ENCODE results near the gene USP32. TPM values are rescaled to one million over a fixed set of nuclear protein-coding genes. Genes with fewer than 3 reads are reported as not detected.

Gene USP32
- total and polyA plus RNA-seq, 4 donors = 11.6 to 103 (median 42.9) TPM

GRCh38 chr17:60297760-60298401 lies 94.1 kb downstream of the USP32 start:
- TF ChIP-seq RXRA (IDR thresholded peaks at IDR 0.05) (no peak), YY1 (IDR thresholded peaks at IDR 0.05) (no peak), FOXA2 (IDR thresholded peaks at IDR 0.05) (no peak), JUND (IDR thresholded peaks at IDR 0.05) (no peak), TAF1 (conservative IDR thresholded peaks at IDR 0.05) (no peak), GABPA (IDR thresholded peaks at IDR 0.05 in 1 of 2, conservative IDR thresholded peaks at IDR 0.05 in 1 of 2) (no peak), ZBTB33 (IDR thresholded peaks at IDR 0.05) (no peak), CTCF (IDR thresholded peaks at IDR 0.05; ENCODE audit: low read depth, low read length, missing input control) (no peak), SP1 (IDR thresholded peaks at IDR 0.05) (no peak), ATF3 (IDR thresholded peaks at IDR 0.05) (no peak)
- TF ChIP-seq, protein P1, sequence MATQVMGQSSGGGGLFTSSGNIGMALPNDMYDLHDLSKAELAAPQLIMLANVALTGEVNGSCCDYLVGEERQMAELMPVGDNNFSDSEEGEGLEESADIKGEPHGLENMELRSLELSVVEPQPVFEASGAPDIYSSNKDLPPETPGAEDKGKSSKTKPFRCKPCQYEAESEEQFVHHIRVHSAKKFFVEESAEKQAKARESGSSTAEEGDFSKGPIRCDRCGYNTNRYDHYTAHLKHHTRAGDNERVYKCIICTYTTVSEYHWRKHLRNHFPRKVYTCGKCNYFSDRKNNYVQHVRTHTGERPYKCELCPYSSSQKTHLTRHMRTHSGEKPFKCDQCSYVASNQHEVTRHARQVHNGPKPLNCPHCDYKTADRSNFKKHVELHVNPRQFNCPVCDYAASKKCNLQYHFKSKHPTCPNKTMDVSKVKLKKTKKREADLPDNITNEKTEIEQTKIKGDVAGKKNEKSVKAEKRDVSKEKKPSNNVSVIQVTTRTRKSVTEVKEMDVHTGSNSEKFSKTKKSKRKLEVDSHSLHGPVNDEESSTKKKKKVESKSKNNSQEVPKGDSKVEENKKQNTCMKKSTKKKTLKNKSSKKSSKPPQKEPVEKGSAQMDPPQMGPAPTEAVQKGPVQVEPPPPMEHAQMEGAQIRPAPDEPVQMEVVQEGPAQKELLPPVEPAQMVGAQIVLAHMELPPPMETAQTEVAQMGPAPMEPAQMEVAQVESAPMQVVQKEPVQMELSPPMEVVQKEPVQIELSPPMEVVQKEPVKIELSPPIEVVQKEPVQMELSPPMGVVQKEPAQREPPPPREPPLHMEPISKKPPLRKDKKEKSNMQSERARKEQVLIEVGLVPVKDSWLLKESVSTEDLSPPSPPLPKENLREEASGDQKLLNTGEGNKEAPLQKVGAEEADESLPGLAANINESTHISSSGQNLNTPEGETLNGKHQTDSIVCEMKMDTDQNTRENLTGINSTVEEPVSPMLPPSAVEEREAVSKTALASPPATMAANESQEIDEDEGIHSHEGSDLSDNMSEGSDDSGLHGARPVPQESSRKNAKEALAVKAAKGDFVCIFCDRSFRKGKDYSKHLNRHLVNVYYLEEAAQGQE (IDR thresholded peaks at IDR 0.05) = no peak
- Histone ChIP-seq H3K9ac (ENCODE audit: low read depth in 1 of 2, low read length in 2 of 2) (no peak overlapping the region), H3K27me3 (ENCODE audit: control insufficient read depth in 4 of 4, insufficient read depth in 4 of 4, low read length in 3 of 4) (no peaks in the 10 kb centered on the region), H3K36me3 (ENCODE audit: control insufficient read depth in 4 of 4, insufficient read depth in 3 of 4, low read depth in 1 of 4, low read length in 3 of 4) (no peaks in the 10 kb centered on the region), H3K27ac (ENCODE audit: low read depth in 1 of 2, low read length in 2 of 2) (no peak overlapping the region), H3K4me3 (ENCODE audit: low read depth in 1 of 3, low read length in 3 of 3) (no peak overlapping the region), H3K4me1 (ENCODE audit: control insufficient read depth in 4 of 4, insufficient read depth in 4 of 4, low read length in 3 of 4) (peaks cover 3 to 7% (median 5%) of the 10 kb centered on the region in 4 donors), H3K9me3 (ENCODE audit: control insufficient read depth in 4 of 4, low read length in 3 of 4) (no peaks in the 10 kb centered on the region)
- WGBS = 97% methylated on average over 4 of the region's 4 CpGs
- DNase-seq (ENCODE audit: low spot score) = no peak

DNA sequence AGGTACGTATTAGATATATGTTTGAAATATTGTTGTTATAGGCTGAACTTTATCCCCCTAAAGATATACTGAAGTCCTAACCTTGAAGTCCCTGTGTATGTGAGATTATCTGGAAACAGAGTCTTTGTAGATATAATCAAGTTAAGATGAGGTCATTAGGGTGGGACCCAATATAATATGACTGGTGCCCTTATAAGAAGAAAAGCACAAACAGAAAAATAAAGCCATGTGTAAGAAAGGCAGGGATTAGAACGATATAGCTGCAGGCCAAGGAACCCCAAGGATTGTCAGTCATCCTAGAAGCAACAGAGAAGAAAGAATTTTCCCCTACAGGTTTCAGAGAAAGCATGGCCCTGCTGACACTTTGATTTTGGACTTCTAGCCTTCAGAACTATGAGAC lies 95.8 kb downstream of the USP32 start:
- Histone ChIP-seq H3K4me1 (ENCODE audit: control insufficient read depth in 4 of 4, insufficient read depth in 4 of 4, low read length in 3 of 4) (peaks cover 0 to 2% (median 0%) of the 10 kb centered on the region in 4 donors), H3K9ac (ENCODE audit: low read depth in 1 of 2, low read length in 2 of 2) (no peak overlapping the region), H3K36me3 (ENCODE audit: control insufficient read depth in 4 of 4, insufficient read depth in 3 of 4, low read depth in 1 of 4, low read length in 3 of 4) (no peaks in the 10 kb centered on the region), H3K27me3 (ENCODE audit: control insufficient read depth in 4 of 4, insufficient read depth in 4 of 4, low read length in 3 of 4) (no peaks in the 10 kb centered on the region), H3K4me3 (ENCODE audit: low read depth in 1 of 3, low read length in 3 of 3) (no peak overlapping the region), H3K9me3 (ENCODE audit: control insufficient read depth in 4 of 4, low read length in 3 of 4) (no peaks in the 10 kb centered on the region), H3K27ac (ENCODE audit: low read depth in 1 of 2, low read length in 2 of 2) (no peak overlapping the region)
- WGBS = 96% methylated on average over 2 of the region's 2 CpGs
- TF ChIP-seq RAD21 (IDR thresholded peaks at IDR 0.05) (no peak), MAX (IDR thresholded peaks at IDR 0.05) (no peak), ATF3 (IDR thresholded peaks at IDR 0.05) (no peak)
- no peak for DNase-seq (ENCODE audit: low spot score)
